ENCODE data around the gene ADAMTS14. TPM values are rescaled to one million over a fixed set of nuclear protein-coding genes. Genes with fewer than 3 reads are reported as not detected.

Gene ADAMTS14
- total RNA-seq, 1 donor from 2014 or later, result 19.4 TPM

GRCh38 chr10:70751356-70751755 is 79.0 kb downstream of the ADAMTS14 start:
- FAIRE-seq (no peak), DNase-seq (ENCODE audit: low read depth) (no peak)
- Histone ChIP-seq H3K36me3 (ENCODE audit: insufficient read depth, low read length) (no peaks in the 10 kb centered on the region), H3K9ac (ENCODE audit: low read length) (no peak overlapping the region), H3K79me2 (ENCODE audit: insufficient read depth, low read length) (no peaks in the 10 kb centered on the region), H3K4me1 (ENCODE audit: insufficient read depth, low read length) (peaks cover 13% of the 10 kb centered on the region), H3K4me3 (ENCODE audit: insufficient read depth, low read depth, low read length) (no peak overlapping the region), H2AFZ (ENCODE audit: low read depth, low read length) (no peak overlapping the region), H3K9me3 (ENCODE audit: insufficient read depth, low read depth, low read length) (no peaks in the 10 kb centered on the region), H3K4me2 (ENCODE audit: low read length) (no peak overlapping the region), H3K27ac (ENCODE audit: low read depth, low read length) (no peak overlapping the region), H4K20me1 (ENCODE audit: insufficient read depth, low read length) (no peaks in the 10 kb centered on the region), H3K27me3 (ENCODE audit: insufficient read depth, low read length) (no peaks in the 10 kb centered on the region)
- Mint-ChIP-seq H3K4me1 (ENCODE audit: low read depth, unreplicated experiment) (peaks cover 14% of the 10 kb centered on the region), H3K27me3 (ENCODE audit: low read depth, unreplicated experiment) (peaks cover 7% of the 10 kb centered on the region), H3K27ac (ENCODE audit: unreplicated experiment) (no peak overlapping the region), H3K4me3 (ENCODE audit: unreplicated experiment) (no peak overlapping the region), H3K9me3 (ENCODE audit: unreplicated experiment) (peaks cover 3% of the 10 kb centered on the region), H3K36me3 (ENCODE audit: low read depth, unreplicated experiment) (peaks cover 30% of the 10 kb centered on the region)
- no peak for TF ChIP-seq EZH2 (IDR thresholded peaks at IDR 0.05; ENCODE audit: insufficient read depth, low read length)
- no peak for TF ChIP-seq CTCF (IDR thresholded peaks at IDR 0.05; ENCODE audit: insufficient read depth, low read depth, low read length)

- no peak overlapping the region for H3K4me3 ChIP-seq (ENCODE audit: insufficient read depth, low read depth, low read length)
- H3K27me3 Mint-ChIP-seq (ENCODE audit: low read depth, unreplicated experiment), result peaks cover 7% of the 10 kb centered on the region
- no peak overlapping the region for H2AFZ ChIP-seq (ENCODE audit: low read depth, low read length)
- H3K27me3 ChIP-seq (ENCODE audit: insufficient read depth, low read length), result no peaks in the 10 kb centered on the region
- H3K27ac Mint-ChIP-seq (ENCODE audit: unreplicated experiment), result no peak overlapping the region
- TF ChIP-seq EZH2 (IDR thresholded peaks at IDR 0.05; ENCODE audit: insufficient read depth, low read length), result no peak
- TF ChIP-seq CTCF (IDR thresholded peaks at IDR 0.05; ENCODE audit: insufficient read depth, low read depth, low read length), result no peak
- no peak for FAIRE-seq
- H3K79me2 ChIP-seq (ENCODE audit: insufficient read depth, low read length), result no peaks in the 10 kb centered on the region
- no peak overlapping the region for H3K27ac ChIP-seq (ENCODE audit: low read depth, low read length)
- no peaks in the 10 kb centered on the region for H3K36me3 ChIP-seq (ENCODE audit: insufficient read depth, low read length)
- no peaks in the 10 kb centered on the region for H3K9me3 ChIP-seq (ENCODE audit: insufficient read depth, low read depth, low read length)
- H4K20me1 ChIP-seq (ENCODE audit: insufficient read depth, low read length), result no peaks in the 10 kb centered on the region
- peaks cover 20% of the 10 kb centered on the region for H3K4me1 ChIP-seq (ENCODE audit: insufficient read depth, low read length)
- H3K4me2 ChIP-seq (ENCODE audit: low read length), result no peak overlapping the region
- no peak overlapping the region for H3K4me3 Mint-ChIP-seq (ENCODE audit: unreplicated experiment)
- no peak for DNase-seq (ENCODE audit: low read depth)
- H3K4me1 Mint-ChIP-seq (ENCODE audit: low read depth, unreplicated experiment), result peaks cover 19% of the 10 kb centered on the region
- H3K9ac ChIP-seq (ENCODE audit: low read length), result no peak overlapping the region
- peaks cover 30% of the 10 kb centered on the region for H3K36me3 Mint-ChIP-seq (ENCODE audit: low read depth, unreplicated experiment)
- peaks cover 3% of the 10 kb centered on the region for H3K9me3 Mint-ChIP-seq (ENCODE audit: unreplicated experiment)
Measured at GRCh38 chr10:70751991-70752390, 79.7 kb downstream of the ADAMTS14 start.

GRCh38 chr10:70752571-70752970 is 80.3 kb downstream of the ADAMTS14 start:
- FAIRE-seq (no peak), DNase-seq (ENCODE audit: low read depth) (no peak)
- H3K9ac ChIP-seq (ENCODE audit: low read length), result no peak overlapping the region
- no peaks in the 10 kb centered on the region for H3K79me2 ChIP-seq (ENCODE audit: insufficient read depth, low read length)
- TF ChIP-seq EZH2 (IDR thresholded peaks at IDR 0.05; ENCODE audit: insufficient read depth, low read length) (no peak), CTCF (IDR thresholded peaks at IDR 0.05; ENCODE audit: insufficient read depth, low read depth, low read length) (no peak)
- H4K20me1 ChIP-seq (ENCODE audit: insufficient read depth, low read length), result no peaks in the 10 kb centered on the region
- peaks cover 20% of the 10 kb centered on the region for H3K4me1 ChIP-seq (ENCODE audit: insufficient read depth, low read length)
- H3K27ac ChIP-seq (ENCODE audit: low read depth, low read length), result no peak overlapping the region
- Mint-ChIP-seq H3K9me3 (ENCODE audit: unreplicated experiment) (peaks cover 3% of the 10 kb centered on the region), H3K27me3 (ENCODE audit: low read depth, unreplicated experiment) (peaks cover 7% of the 10 kb centered on the region), H3K27ac (ENCODE audit: unreplicated experiment) (no peak overlapping the region), H3K36me3 (ENCODE audit: low read depth, unreplicated experiment) (peaks cover 33% of the 10 kb centered on the region), H3K4me3 (ENCODE audit: unreplicated experiment) (no peak overlapping the region), H3K4me1 (ENCODE audit: low read depth, unreplicated experiment) (peaks cover 21% of the 10 kb centered on the region)
- no peaks in the 10 kb centered on the region for H3K9me3 ChIP-seq (ENCODE audit: insufficient read depth, low read depth, low read length)
- no peak overlapping the region for H2AFZ ChIP-seq (ENCODE audit: low read depth, low read length)
- no peaks in the 10 kb centered on the region for H3K27me3 ChIP-seq (ENCODE audit: insufficient read depth, low read length)
- no peaks in the 10 kb centered on the region for H3K36me3 ChIP-seq (ENCODE audit: insufficient read depth, low read length)
- no peak overlapping the region for H3K4me2 ChIP-seq (ENCODE audit: low read length)
- no peak overlapping the region for H3K4me3 ChIP-seq (ENCODE audit: insufficient read depth, low read depth, low read length)

Measured in astrocyte (in vitro differentiated cells and primary cell).